Caco-2 (cell line): Measurements from ENCODE around the gene APOC4. TPM values are rescaled to one million over a fixed set of nuclear protein-coding genes. Genes with fewer than 3 reads are reported as not detected.

Experiments used
- BruUV-seq: library from RNA; stranded (reverse); fragments of 400-500 nt; replicated peaks from 2 replicates; lab custom pipeline; 2021; lab: Mats Ljungman, UMichigan
- CTCF ChIA-PET: fragments of 300-600 bp; sonication (Branson Sonifier 250); formaldehyde crosslinking; loops from one replicate; lab custom pipeline; 2022; ENCODE audit warnings: antibody characterized with exemption; lab: Charles Lee
- POLR2A ChIA-PET: fragments of 300-600 bp; sonication (Branson Sonifier 250); formaldehyde crosslinking; loops from one replicate; lab custom pipeline; 2022; ENCODE audit warnings: antibody characterized with exemption; lab: Charles Lee
- DNase-seq, 2 experiments: peaks; one replicate each; pipeline versions ENCODE4 v3.0.0 to v3.0.0-alpha.2; 2020 to 2022
- H3K27me3 ChIP-seq: replicated peaks from 2 replicates; pipeline ENCODE4 v1.6.0; 2011; ENCODE audit warnings: low read length; ENCODE audit not compliant: control insufficient read depth, insufficient read depth
- H3K36me3 ChIP-seq: 2 replicates; pipeline ENCODE4 v1.5.1; 2011; ENCODE audit warnings: low read length; ENCODE audit not compliant: control insufficient read depth, insufficient read depth
- H3K4me1 ChIP-seq: fragments of 250-450 bp; sonication (Bioruptor Pico); 2 replicates; pipeline ENCODE4 v1.5.1; 2020; ENCODE audit warnings: mild to moderate bottlenecking
- H3K4me3 ChIP-seq: 2 replicates; pipeline ENCODE4 v1.5.1; 2011; ENCODE audit warnings: low read depth, mild to moderate bottlenecking, control low read depth, low read length
- H3K9me3 ChIP-seq: fragments of 250-450 bp; sonication (Bioruptor Pico); 2 replicates; pipeline ENCODE4 v1.5.1; 2020; ENCODE audit warnings: mild to moderate bottlenecking, moderate library complexity
- H3K27ac Mint-ChIP-seq: one replicate; pipeline ENCODE4 v1.8.0; 2022; ENCODE audit warnings: mixed read lengths; ENCODE audit not compliant: unreplicated experiment
- H3K27me3 Mint-ChIP-seq: one replicate; pipeline ENCODE4 v1.8.0; 2022; ENCODE audit warnings: mixed read lengths; ENCODE audit not compliant: insufficient read depth, unreplicated experiment
- H3K36me3 Mint-ChIP-seq: one replicate; pipeline ENCODE4 v1.8.0; 2022; ENCODE audit warnings: mild to moderate bottlenecking, mixed read lengths; ENCODE audit not compliant: insufficient read depth, unreplicated experiment
- H3K4me1 Mint-ChIP-seq: one replicate; pipeline ENCODE4 v1.8.0; 2022; ENCODE audit warnings: low read depth, mixed read lengths; ENCODE audit not compliant: unreplicated experiment
- H3K4me3 Mint-ChIP-seq: one replicate; pipeline ENCODE4 v1.8.0; 2022; ENCODE audit warnings: mild to moderate bottlenecking, moderate library complexity, mixed read lengths; ENCODE audit not compliant: unreplicated experiment
- H3K9me3 Mint-ChIP-seq: one replicate; pipeline ENCODE4 v1.8.0; 2022; ENCODE audit warnings: mixed read lengths; ENCODE audit not compliant: unreplicated experiment
- CTCF ChIP-seq, 2 experiments: fragments of 200-600 bp in 1 of 2; IDR thresholded peaks; 1 replicate in 1 of 2; 2 replicates in 1 of 2; pipeline versions ENCODE4 v1.5.1 to v1.8.0; 2011 to 2022; ENCODE audit warnings: antibody characterized with exemption in 1 of 2, control low read depth in 1 of 2, inconsistent platforms in 1 of 2, low read depth in 1 of 2, low read length in 1 of 2, mild to moderate bottlenecking in 1 of 2, moderate library complexity in 1 of 2; ENCODE audit not compliant: insufficient read depth in 1 of 2, severe bottlenecking in 1 of 2, unreplicated experiment in 1 of 2
- intact Hi-C: fragments of 100-400 bp; cut with micrococcal nuclease; formaldehyde crosslinking; loops from one replicate; pipeline ENCODE4 v1.10.0; 2022; ENCODE audit not compliant: unreplicated experiment
- total RNA-seq: library from RNA; stranded (reverse); gene quantifications from 2 replicates; pipeline ENCODE4 v1.2.3, GENCODE V29; 2022

The APOC4 gene
- total RNA-seq, 1 experiment from 2014 or later, result not detected

DNA sequence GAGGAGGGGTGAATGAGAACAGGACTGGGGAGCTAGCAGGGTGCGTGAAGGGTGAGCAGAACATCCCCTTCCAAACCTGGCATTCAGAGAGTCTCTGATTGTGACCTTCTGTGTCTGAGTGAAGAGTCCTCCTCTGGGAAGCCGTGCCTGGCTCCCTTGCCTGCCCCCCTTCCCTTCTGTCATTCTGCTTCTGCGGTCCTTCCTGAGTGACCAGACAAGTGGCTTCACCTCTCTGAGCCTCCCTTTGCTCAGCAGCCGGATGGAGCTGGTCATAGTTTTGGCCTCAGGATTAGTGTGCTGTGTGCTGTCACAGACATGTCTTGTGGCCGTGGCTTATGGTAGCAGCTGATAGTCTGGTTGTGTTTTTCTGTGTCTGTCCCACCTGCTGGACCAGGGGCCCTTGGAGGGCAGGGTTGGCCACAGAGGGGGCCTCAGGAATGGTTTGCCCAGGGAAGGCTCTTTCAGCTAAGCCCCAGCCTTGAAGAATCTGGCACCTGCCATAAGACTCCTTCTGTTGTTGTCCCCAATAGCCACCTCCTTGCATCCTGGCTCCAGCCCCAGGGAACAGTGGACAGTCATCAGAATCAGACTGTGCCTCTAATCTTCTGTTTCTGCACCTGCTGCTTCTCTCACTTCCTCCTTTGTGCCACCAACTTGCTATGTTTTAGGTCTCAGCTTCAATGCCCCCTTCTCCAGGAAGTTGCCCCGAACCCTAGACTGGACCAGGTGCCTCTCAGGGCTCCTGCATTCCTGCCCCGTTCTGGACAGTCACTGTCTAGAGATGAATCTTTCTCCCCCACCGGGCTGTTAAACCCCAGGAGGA lies 19.1 kb downstream of the APOC4 start:
- no peak overlapping the region for H3K27ac Mint-ChIP-seq
- peaks cover 10% of the 10 kb centered on the region for H3K4me1 Mint-ChIP-seq
- CTCF ChIA-PET, result no interaction called here
- POLR2A ChIA-PET, result interaction anchor here (0.5 kb wide), 1 partner anchor 104 kb away, joined by 4 read pairs; no protein-coding TSS in a partner anchor
- no peak for DNase-seq
- H3K36me3 Mint-ChIP-seq, result peaks cover 48% of the 10 kb centered on the region
- no peak overlapping the region for H3K4me3 Mint-ChIP-seq
- no peak overlapping the region for H3K4me3 ChIP-seq
- H3K9me3 Mint-ChIP-seq, result no peaks in the 10 kb centered on the region
- intact Hi-C loops, result no loop called here
- H3K36me3 ChIP-seq, result peaks cover 4% of the 10 kb centered on the region
- BruUV-seq, result no TSS peak
- no peaks in the 10 kb centered on the region for H3K9me3 ChIP-seq
- peaks cover 6% of the 10 kb centered on the region for H3K4me1 ChIP-seq
- no peaks in the 10 kb centered on the region for H3K27me3 ChIP-seq
- no peak for TF ChIP-seq CTCF (IDR thresholded peaks at IDR 0.05; ENCODE audit: insufficient read depth in 1 of 2, low read depth in 1 of 2, low read length in 1 of 2, severe bottlenecking in 1 of 2, unreplicated experiment in 1 of 2)
- H3K27me3 Mint-ChIP-seq, result no peaks in the 10 kb centered on the region

DNA sequence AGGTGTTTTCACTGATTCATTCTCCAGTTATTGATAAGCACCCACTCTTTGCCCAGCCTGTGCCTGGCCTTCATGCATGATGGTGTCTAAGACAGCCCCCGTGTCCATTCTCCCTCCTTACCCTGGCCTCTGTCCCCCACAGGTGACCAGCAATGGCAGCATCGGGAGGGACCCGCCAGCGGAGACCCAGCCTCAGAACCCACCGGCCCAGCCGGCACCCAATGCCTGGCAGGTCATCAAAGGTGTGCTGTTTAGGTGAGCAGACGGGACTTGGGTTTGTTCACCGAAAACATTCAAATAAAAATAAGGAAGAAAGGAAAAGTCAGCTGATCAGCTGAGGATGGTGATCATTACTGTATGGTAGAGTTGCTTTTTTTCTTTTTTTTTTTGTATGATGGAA lies 19.8 kb downstream of the APOC4 start:
- Mint-ChIP-seq H3K36me3 (peaks cover 54% of the 10 kb centered on the region), H3K4me1 (peaks cover 6% of the 10 kb centered on the region), H3K27ac (no peak overlapping the region), H3K4me3 (no peak overlapping the region), H3K27me3 (no peaks in the 10 kb centered on the region), H3K9me3 (no peaks in the 10 kb centered on the region)
- H3K36me3 ChIP-seq, result peaks cover 4% of the 10 kb centered on the region
- no peaks in the 10 kb centered on the region for H3K27me3 ChIP-seq
- no peaks in the 10 kb centered on the region; the same call in 1 of the 2 replicates for H3K4me1 ChIP-seq
- intact Hi-C loops, result no loop called here
- no peak for DNase-seq
- ChIA-PET CTCF (no interaction called here), POLR2A (no interaction called here)
- BruUV-seq, result no TSS peak
- no peak overlapping the region for H3K4me3 ChIP-seq
- no peak for TF ChIP-seq CTCF (IDR thresholded peaks at IDR 0.05; ENCODE audit: insufficient read depth in 1 of 2, low read depth in 1 of 2, low read length in 1 of 2, severe bottlenecking in 1 of 2, unreplicated experiment in 1 of 2)
- no peaks in the 10 kb centered on the region for H3K9me3 ChIP-seq

- intact Hi-C loops, result no loop called here
- Mint-ChIP-seq H3K4me3 (no peak overlapping the region), H3K27ac (no peak overlapping the region), H3K36me3 (peaks cover 63% of the 10 kb centered on the region), H3K27me3 (no peaks in the 10 kb centered on the region), H3K9me3 (no peaks in the 10 kb centered on the region), H3K4me1 (no peaks in the 10 kb centered on the region)
- no TSS peak for BruUV-seq
- H3K9me3 ChIP-seq, result no peaks in the 10 kb centered on the region
- ChIA-PET POLR2A (no interaction called here), CTCF (no interaction called here)
- H3K4me3 ChIP-seq, result no peak overlapping the region
- H3K36me3 ChIP-seq, result no peaks in the 10 kb centered on the region; the same call in none of the 2 replicates
- DNase-seq, result no peak
- no peaks in the 10 kb centered on the region for H3K27me3 ChIP-seq
- no peaks in the 10 kb centered on the region for H3K4me1 ChIP-seq
- TF ChIP-seq CTCF (IDR thresholded peaks at IDR 0.05; ENCODE audit: insufficient read depth in 1 of 2, low read depth in 1 of 2, low read length in 1 of 2, severe bottlenecking in 1 of 2, unreplicated experiment in 1 of 2), result no peak
Observed at GRCh38 chr19:44968118-44968517, 26.1 kb downstream of the APOC4 start.
